Nephron (organoid): ENCODE results near the gene USP36.
A peak's percentile ranks its signal among the peaks of the same experiment; 100 is the strongest.
"Not testable (repeated sequence)": the region's sequence is repeated elsewhere in the genome, so short reads cannot be mapped to it uniquely, and the experiment has no call there.

ENCODE experiments used
- H3K27ac Mint-ChIP-seq, 3 experiments: 2 replicates each; pipeline ENCODE4 v1.8.0; 2020; ENCODE audit warnings: mixed read lengths in 3 of 3, mild to moderate bottlenecking in 2 of 3, moderate library complexity in 1 of 3
- H3K27me3 Mint-ChIP-seq: 2 replicates; pipeline ENCODE4 v1.8.0; 2021; ENCODE audit warnings: low read depth, mild to moderate bottlenecking, moderate library complexity, mixed read lengths
- H3K36me3 Mint-ChIP-seq: 2 replicates; pipeline ENCODE4 v1.8.0; 2020; ENCODE audit warnings: low read depth, mixed read lengths
- H3K4me1 Mint-ChIP-seq: 2 replicates; pipeline ENCODE4 v1.8.0; 2020; ENCODE audit warnings: mixed read lengths
- H3K4me3 Mint-ChIP-seq, 3 experiments: 2 replicates each; pipeline ENCODE4 v1.8.0; 2020; ENCODE audit warnings: mild to moderate bottlenecking in 3 of 3, mixed read lengths in 3 of 3, moderate library complexity in 2 of 3
- H3K9me3 Mint-ChIP-seq: 2 replicates; pipeline ENCODE4 v1.8.0; 2020; ENCODE audit warnings: mixed read lengths
- TF ChIP-seq, protein P1 (sequence below), 3 experiments: fragments of 200-600 bp; sonication (generic); IDR thresholded peaks; one replicate each; pipeline ENCODE4 v1.5.0; 2021; ENCODE audit warnings: antibody characterized with exemption in 3 of 3; ENCODE audit not compliant: unreplicated experiment in 3 of 3

The USP36 gene

DNA sequence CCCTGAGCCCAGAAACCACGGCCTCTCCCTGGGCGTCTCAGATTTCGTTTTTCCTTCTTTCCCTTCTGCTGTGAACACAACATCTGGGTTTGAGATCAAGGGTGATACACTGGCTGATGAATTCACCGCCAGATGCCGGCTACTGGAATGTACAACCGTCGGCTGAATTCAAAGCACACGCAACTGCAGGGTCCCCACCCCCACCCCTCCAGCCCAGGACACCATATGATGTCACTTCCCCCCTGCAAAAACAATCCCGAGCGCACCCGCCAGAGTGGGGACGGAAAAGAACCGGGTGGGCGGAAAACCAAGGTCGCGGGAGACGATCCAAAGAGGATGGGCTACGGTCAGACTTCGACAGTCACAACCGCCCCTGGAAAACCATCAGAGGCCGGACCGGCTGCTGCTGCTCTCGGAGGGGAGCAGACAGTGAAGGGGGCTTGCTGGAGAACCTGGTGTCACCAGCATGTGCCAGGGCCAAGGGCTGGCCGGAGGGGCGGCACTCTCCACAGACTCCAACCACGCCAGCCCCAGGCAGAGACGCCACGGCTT is 39.1 kb upstream of the USP36 start:
- H3K4me3 Mint-ChIP-seq = peak overlapping the region; percentile 36 to 69 (median 55)
- H3K9me3 Mint-ChIP-seq = no peaks in the 10 kb centered on the region
- peaks cover 4% of the 10 kb centered on the region for H3K36me3 Mint-ChIP-seq

DNA sequence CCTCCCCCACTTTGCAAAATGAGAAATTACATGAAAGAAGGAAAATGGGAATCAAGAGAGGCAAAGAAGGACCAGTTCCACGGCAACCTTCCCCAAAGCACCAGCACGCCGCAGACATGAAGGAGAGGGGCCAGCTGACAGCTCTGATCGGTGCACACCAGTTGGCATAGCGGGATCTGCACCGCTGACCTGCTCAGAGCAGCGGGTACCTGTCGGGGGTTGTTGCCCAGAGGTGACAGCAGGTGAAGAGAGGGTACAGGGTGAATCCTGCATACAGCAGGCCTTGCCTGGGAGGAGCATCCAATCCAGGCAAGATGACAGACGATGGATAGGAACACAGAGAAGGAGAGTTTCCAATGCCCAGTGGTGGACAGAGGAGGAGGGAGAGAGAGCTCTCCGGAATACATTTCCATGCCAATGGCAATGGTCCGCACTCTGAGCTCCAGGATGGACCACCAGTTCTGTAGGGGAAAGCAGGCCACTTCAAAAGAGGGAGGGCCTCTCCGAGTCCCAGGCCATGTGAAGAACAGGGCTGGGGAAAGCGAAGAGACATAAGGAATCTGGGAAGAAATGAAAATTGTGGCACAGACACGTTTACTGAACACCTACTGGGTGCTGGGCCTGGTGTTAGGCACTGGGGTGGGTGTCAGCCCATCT is 38.4 kb upstream of the USP36 start:
- Mint-ChIP-seq H3K9me3 (no peaks in the 10 kb centered on the region), H3K4me3 (peak overlapping the region; percentile 18 to 69 (median 36)), H3K4me1 (peaks cover 74% of the 10 kb centered on the region), H3K27ac (peak overlapping the region; percentile 86 to 98 (median 97)), H3K27me3 (peaks cover 3% of the 10 kb centered on the region), H3K36me3 (peaks cover 9% of the 10 kb centered on the region)
- TF ChIP-seq, protein P1, sequence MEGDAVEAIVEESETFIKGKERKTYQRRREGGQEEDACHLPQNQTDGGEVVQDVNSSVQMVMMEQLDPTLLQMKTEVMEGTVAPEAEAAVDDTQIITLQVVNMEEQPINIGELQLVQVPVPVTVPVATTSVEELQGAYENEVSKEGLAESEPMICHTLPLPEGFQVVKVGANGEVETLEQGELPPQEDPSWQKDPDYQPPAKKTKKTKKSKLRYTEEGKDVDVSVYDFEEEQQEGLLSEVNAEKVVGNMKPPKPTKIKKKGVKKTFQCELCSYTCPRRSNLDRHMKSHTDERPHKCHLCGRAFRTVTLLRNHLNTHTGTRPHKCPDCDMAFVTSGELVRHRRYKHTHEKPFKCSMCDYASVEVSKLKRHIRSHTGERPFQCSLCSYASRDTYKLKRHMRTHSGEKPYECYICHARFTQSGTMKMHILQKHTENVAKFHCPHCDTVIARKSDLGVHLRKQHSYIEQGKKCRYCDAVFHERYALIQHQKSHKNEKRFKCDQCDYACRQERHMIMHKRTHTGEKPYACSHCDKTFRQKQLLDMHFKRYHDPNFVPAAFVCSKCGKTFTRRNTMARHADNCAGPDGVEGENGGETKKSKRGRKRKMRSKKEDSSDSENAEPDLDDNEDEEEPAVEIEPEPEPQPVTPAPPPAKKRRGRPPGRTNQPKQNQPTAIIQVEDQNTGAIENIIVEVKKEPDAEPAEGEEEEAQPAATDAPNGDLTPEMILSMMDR (IDR thresholded peaks at IDR 0.05; ENCODE audit: unreplicated experiment in 3 of 3) = no peak

More for the DNA sequence above, 39.1 kb upstream of the USP36 start:
- Mint-ChIP-seq H3K4me1 (peaks cover 74% of the 10 kb centered on the region), H3K27ac (peak overlapping the region; percentile 86 to 98 (median 97)), H3K27me3 (peaks cover 3% of the 10 kb centered on the region)
- TF ChIP-seq, protein P1 (IDR thresholded peaks at IDR 0.05; ENCODE audit: unreplicated experiment in 3 of 3) = no peak

DNA sequence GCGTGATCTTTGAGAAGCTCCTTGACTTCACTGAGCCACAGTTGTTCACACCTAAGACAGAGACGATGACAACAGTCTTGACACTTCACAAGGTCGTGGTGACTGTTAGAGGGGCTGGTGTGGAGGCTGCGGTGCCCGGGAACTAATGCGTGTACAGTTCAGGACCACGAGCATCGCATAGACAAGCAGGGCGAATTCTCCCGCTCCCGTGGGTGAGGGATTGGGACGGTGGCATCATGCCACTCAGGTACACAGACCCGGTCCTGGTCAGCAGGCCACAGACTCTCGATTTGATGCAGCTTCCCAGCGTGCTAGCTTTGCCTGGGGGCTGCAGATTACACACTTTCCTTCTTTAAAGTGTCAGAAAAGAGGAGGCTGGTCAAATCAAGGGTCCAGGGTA is 37.6 kb upstream of the USP36 start:
- no peaks in the 10 kb centered on the region for H3K9me3 Mint-ChIP-seq
- H3K4me1 Mint-ChIP-seq = peaks cover 74% of the 10 kb centered on the region
- TF ChIP-seq, protein P1 (IDR thresholded peaks at IDR 0.05; ENCODE audit: unreplicated experiment in 3 of 3) = no peak
- peak overlapping the region; percentile 84 to 97 (median 86) for H3K27ac Mint-ChIP-seq
- peak overlapping the region in 2 of 3 experiments; percentile 7 to 45 for H3K4me3 Mint-ChIP-seq
- peaks cover 16% of the 10 kb centered on the region for H3K36me3 Mint-ChIP-seq
- peaks cover 3% of the 10 kb centered on the region for H3K27me3 Mint-ChIP-seq

DNA sequence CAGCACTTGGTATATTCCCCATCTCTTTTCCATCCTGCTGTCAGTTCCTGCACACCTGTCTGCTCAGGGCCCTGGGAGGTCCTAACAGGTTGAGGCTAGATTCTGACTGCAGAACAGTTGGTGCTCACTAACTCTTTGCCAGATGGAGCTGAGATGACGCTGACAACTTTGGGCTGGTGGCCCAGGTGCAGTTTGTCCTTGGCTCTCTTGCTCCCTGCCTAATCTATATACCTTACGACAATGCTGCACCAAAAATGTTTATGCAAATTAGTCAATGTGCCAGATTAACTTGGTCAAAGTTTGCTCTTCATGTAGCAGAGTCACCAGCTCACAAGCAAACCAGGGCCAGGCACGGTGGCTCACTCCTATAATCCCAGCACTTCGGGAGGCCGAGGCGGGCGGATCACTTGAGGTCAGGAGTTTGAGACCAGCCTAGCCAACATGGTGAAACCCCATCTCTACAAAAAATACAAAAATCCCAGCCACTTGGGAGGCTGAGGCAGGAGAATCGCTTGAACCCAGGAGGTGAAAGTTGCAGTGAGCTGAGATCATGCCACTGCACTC is 36.4 kb upstream of the USP36 start:
- not testable (repeated sequence) for H3K27ac Mint-ChIP-seq, H3K27me3 Mint-ChIP-seq, H3K4me3 Mint-ChIP-seq, H3K9me3 Mint-ChIP-seq
- H3K36me3 Mint-ChIP-seq = peaks cover 20% of the 10 kb centered on the region
- H3K4me1 Mint-ChIP-seq = peaks cover 63% of the 10 kb centered on the region

DNA sequence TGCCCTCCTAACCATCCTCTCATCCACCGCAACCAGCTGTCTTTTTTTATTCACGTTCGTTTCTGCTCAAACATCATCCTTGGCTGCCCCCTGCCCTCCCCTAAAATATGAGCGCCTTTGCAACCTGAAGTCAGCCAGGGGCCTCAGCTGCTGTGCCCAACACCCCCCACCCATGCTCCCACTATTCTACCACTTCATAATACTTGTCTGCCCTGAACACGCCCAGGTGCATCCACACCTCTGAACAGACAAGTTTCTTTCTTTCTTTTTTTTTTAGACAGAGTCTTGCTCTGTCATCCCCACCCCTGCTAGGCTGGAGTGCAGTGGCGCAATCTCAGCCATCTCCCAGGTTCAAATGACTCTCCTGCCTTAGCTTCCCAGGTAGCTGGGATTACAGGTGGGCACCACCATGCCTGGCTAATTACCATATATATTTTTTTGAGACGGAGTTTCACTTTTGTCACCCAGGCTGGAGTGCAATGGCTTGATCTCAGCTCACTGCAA is 35.5 kb upstream of the USP36 start:
- Mint-ChIP-seq H3K4me1 (peaks cover 56% of the 10 kb centered on the region), H3K27me3 (peaks cover 3% of the 10 kb centered on the region), H3K36me3 (peaks cover 20% of the 10 kb centered on the region), H3K27ac (peak overlapping the region in 2 of 3 experiments; percentile 23 to 64), H3K4me3 (no peak overlapping the region), H3K9me3 (no peaks in the 10 kb centered on the region)
- TF ChIP-seq, protein P1 (IDR thresholded peaks at IDR 0.05; ENCODE audit: unreplicated experiment in 3 of 3) = no peak

DNA sequence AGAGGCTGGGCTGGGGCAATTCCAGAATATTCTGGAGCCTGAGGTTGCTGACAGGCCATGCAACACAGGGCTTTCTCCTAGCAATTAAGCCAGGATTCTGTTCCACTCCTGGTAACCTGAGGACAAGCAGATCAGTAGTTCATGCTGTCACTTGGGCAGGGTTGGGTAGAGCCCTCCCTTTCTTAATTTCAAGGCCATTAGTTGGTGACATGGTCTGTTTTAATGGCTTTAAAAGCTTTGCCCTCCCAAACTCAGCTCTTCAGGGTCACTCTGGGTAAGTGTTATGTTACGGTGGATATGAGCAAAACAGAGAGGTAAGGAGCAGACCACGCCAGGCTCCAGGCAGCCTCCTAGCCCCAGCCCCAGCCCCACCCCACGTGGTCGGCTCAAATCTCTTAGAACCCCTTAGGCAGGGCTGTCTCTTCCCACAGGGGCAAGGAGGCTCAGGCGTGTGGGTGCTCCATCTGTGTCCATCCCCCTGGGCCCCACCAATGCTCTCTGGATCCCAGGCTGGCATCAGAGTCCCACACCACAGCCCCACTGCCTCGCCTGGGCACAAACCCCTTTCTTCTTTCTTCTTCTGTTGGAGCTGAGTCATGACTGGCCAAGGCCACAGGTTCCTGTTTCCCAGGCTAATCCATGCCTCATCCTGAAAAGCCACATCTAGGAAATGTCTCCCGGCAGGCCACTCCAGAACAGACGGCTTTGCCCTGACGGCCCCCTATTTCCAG is 34.9 kb upstream of the USP36 start:
- TF ChIP-seq, protein P1 (IDR thresholded peaks at IDR 0.05; ENCODE audit: unreplicated experiment in 3 of 3) = no peak
- H3K9me3 Mint-ChIP-seq = no peaks in the 10 kb centered on the region
- peaks cover 3% of the 10 kb centered on the region for H3K27me3 Mint-ChIP-seq
- H3K36me3 Mint-ChIP-seq = peaks cover 24% of the 10 kb centered on the region
- no peak overlapping the region for H3K4me3 Mint-ChIP-seq
- H3K27ac Mint-ChIP-seq = peak overlapping the region in 2 of 3 experiments; percentile 23 to 64
- H3K4me1 Mint-ChIP-seq = peaks cover 56% of the 10 kb centered on the region
